Osteocyte (in vitro differentiated cells): Measurements from ENCODE around the gene NRCAM. TPM values are rescaled to one million over a fixed set of nuclear protein-coding genes. Genes with fewer than 3 reads are reported as not detected.

Experiments used
- DNase-seq: peaks from one replicate; pipeline ENCODE4 v3.0.0; 2021; ENCODE audit warnings: mixed read lengths; ENCODE audit not compliant: unreplicated experiment; ENCODE audit errors: extremely low spot score
- H3K27ac Mint-ChIP-seq: one replicate; pipeline ENCODE4 v1.8.0; 2021; ENCODE audit warnings: mild to moderate bottlenecking, mixed read lengths; ENCODE audit not compliant: unreplicated experiment
- H3K27me3 Mint-ChIP-seq: one replicate; pipeline ENCODE4 v1.8.0; 2021; ENCODE audit warnings: mixed read lengths; ENCODE audit not compliant: unreplicated experiment
- H3K36me3 Mint-ChIP-seq: one replicate; pipeline ENCODE4 v1.8.0; 2021; ENCODE audit warnings: mixed read lengths; ENCODE audit not compliant: unreplicated experiment
- H3K4me1 Mint-ChIP-seq: one replicate; pipeline ENCODE4 v1.8.0; 2021; ENCODE audit warnings: mixed read lengths; ENCODE audit not compliant: unreplicated experiment
- H3K4me3 Mint-ChIP-seq: one replicate; pipeline ENCODE4 v1.8.0; 2021; ENCODE audit warnings: mild to moderate bottlenecking, moderate library complexity, mixed read lengths; ENCODE audit not compliant: unreplicated experiment
- H3K9me3 Mint-ChIP-seq: one replicate; pipeline ENCODE4 v1.8.0; 2021; ENCODE audit warnings: mixed read lengths; ENCODE audit not compliant: unreplicated experiment
- total RNA-seq: library from RNA; stranded (reverse); gene quantifications from 2 replicates; pipeline ENCODE4 v1.2.1, GENCODE V29; 2021
- TF ChIP-seq, protein P1 (sequence below): fragments of 200-600 bp; sonication (generic); IDR thresholded peaks from 2 replicates; pipeline ENCODE4 v1.5.0; 2021; ENCODE audit warnings: antibody characterized with exemption, mild to moderate bottlenecking, moderate library complexity

Gene NRCAM
- total RNA-seq, 1 donor from 2014 or later = 81.8 TPM

DNA sequence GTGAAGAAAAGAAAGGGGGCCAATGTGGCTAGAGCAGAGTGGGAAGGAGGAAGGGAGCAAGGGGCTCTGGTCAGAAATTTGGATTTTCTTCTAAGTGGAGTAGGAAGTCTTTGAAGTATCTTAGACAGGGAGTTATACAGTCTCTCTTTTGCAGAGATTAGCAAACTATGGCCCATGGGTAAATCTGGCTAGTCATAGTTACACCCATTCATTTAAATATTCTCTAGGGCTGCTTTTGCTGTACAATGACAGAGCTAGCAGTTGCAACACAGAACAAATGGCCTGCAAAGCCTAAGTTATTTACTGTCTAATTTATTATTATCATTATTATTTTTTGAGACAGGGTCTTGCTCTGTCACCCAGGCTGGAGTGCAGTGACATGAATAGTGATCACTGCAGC is 315.6 kb downstream of the NRCAM start:
- no peak overlapping the region for H3K4me3 Mint-ChIP-seq
- no peaks in the 10 kb centered on the region for H3K27me3 Mint-ChIP-seq
- TF ChIP-seq, protein P1, sequence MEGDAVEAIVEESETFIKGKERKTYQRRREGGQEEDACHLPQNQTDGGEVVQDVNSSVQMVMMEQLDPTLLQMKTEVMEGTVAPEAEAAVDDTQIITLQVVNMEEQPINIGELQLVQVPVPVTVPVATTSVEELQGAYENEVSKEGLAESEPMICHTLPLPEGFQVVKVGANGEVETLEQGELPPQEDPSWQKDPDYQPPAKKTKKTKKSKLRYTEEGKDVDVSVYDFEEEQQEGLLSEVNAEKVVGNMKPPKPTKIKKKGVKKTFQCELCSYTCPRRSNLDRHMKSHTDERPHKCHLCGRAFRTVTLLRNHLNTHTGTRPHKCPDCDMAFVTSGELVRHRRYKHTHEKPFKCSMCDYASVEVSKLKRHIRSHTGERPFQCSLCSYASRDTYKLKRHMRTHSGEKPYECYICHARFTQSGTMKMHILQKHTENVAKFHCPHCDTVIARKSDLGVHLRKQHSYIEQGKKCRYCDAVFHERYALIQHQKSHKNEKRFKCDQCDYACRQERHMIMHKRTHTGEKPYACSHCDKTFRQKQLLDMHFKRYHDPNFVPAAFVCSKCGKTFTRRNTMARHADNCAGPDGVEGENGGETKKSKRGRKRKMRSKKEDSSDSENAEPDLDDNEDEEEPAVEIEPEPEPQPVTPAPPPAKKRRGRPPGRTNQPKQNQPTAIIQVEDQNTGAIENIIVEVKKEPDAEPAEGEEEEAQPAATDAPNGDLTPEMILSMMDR = no peak
- H3K36me3 Mint-ChIP-seq = no peaks in the 10 kb centered on the region
- no peaks in the 10 kb centered on the region for H3K9me3 Mint-ChIP-seq
- peak overlapping the region; percentile 79 for H3K27ac Mint-ChIP-seq
- DNase-seq = no peak
- H3K4me1 Mint-ChIP-seq = peaks cover 32% of the 10 kb centered on the region

DNA sequence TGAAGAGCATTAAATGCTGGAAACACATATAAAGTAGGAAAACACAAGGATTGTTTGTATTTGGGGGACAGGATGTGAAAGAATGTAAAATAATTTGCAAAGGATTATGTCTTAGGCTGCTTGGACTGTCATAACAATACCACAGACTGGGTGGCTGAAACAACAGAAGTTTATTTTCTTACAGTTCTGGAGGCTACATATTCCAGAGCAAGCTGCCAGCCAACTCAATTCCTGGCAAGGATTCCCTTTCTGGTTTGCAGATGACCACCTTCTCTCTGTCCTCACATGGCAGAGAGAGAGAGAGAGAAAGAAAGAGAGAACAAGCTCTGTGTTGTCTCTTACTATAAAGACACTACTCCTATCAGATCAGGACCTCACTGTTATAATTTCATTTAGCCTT is 317.3 kb downstream of the NRCAM start:
- Mint-ChIP-seq H3K27ac (peak overlapping the region; percentile 79), H3K27me3 (no peaks in the 10 kb centered on the region), H3K4me3 (no peak overlapping the region), H3K36me3 (no peaks in the 10 kb centered on the region), H3K4me1 (peaks cover 36% of the 10 kb centered on the region), H3K9me3 (no peaks in the 10 kb centered on the region)
- no peak for DNase-seq
- TF ChIP-seq, protein P1 = no peak

DNA sequence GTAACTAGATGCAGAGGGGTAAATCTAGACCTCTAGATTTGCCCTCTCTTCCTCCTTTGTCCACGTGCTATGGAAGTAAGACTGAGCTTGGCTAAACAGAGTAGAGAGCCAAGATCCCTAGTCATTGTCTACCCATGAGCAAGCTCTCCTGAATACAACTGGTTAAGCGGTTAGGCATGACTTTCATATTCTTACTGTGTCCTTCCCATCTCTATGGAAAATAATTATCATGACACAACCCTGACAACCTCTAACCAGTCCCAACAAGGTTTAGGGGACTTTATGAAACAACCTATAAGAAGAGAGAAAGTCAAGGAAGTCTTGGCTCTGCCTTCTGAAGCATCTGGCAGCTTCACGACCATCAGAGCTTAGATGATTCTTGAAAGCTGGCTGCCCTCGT is 318.2 kb downstream of the NRCAM start:
- Mint-ChIP-seq H3K27ac (peak overlapping the region; percentile 79), H3K4me1 (peaks cover 36% of the 10 kb centered on the region), H3K9me3 (no peaks in the 10 kb centered on the region), H3K27me3 (no peaks in the 10 kb centered on the region), H3K4me3 (no peak overlapping the region), H3K36me3 (no peaks in the 10 kb centered on the region)
- DNase-seq = no peak
- TF ChIP-seq, protein P1 = no peak

DNA sequence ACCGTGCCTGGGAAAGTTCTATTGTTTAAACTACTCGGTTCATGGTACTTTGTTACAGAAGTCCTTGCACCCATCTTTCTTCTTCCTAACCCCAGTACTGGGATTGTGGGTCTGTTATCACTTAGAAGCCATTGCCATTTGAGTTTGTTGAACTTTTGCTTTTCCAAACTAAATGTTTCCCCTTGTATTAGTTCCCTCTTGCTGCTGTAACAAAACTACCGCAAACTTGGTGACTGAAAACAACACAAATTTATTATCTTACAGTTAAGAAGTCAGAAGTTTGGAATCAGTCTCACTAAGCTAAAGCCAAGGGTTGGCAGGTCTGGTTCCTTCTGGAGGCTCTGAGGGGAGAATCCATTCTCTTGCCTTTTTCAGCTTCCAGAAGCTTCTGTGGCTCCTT is 319.2 kb downstream of the NRCAM start:
- H3K36me3 Mint-ChIP-seq = no peaks in the 10 kb centered on the region
- peaks cover 42% of the 10 kb centered on the region for H3K4me1 Mint-ChIP-seq
- H3K9me3 Mint-ChIP-seq = no peaks in the 10 kb centered on the region
- H3K27me3 Mint-ChIP-seq = no peaks in the 10 kb centered on the region
- no peak for DNase-seq
- H3K4me3 Mint-ChIP-seq = no peak overlapping the region
- no peak overlapping the region for H3K27ac Mint-ChIP-seq
- TF ChIP-seq, protein P1 = no peak

DNA sequence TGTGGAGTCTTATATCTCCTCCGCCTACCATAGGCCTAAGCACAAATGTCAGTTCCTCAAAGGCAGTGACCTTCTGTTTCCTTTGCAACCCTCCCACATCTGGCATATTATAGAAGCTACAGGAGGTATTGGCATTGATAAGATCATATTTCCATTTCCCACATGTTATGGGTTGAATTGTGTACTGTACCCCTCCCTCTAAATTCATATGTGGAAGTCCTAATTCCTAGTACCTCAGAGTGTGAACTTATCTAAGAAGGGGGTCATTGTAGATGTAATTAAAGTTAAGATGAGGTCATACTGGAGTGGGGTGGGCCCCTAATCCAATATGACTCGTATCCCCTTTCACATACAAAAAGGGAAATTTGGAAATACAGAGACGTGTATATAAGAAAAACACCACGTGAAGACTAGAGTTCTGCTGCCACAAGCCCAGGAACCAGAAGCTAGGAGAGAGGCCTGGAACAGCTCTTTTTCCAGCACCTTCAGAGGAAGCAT is 320.0 kb downstream of the NRCAM start:
- Mint-ChIP-seq H3K27ac (no peak overlapping the region), H3K4me1 (peaks cover 48% of the 10 kb centered on the region), H3K36me3 (no peaks in the 10 kb centered on the region), H3K4me3 (no peak overlapping the region), H3K9me3 (no peaks in the 10 kb centered on the region), H3K27me3 (no peaks in the 10 kb centered on the region)
- no peak for DNase-seq
- TF ChIP-seq, protein P1 = no peak
